GM19438 (cell line): ENCODE results near the gene TMEM271.

Source experiments
- ATAC-seq: cut with Tn5 transposase; IDR thresholded peaks from one replicate; pipeline ENCODE4 v1.9.1; 2021; ENCODE audit warnings: low read depth; ENCODE audit not compliant: unreplicated experiment

TMEM271 gene

DNA sequence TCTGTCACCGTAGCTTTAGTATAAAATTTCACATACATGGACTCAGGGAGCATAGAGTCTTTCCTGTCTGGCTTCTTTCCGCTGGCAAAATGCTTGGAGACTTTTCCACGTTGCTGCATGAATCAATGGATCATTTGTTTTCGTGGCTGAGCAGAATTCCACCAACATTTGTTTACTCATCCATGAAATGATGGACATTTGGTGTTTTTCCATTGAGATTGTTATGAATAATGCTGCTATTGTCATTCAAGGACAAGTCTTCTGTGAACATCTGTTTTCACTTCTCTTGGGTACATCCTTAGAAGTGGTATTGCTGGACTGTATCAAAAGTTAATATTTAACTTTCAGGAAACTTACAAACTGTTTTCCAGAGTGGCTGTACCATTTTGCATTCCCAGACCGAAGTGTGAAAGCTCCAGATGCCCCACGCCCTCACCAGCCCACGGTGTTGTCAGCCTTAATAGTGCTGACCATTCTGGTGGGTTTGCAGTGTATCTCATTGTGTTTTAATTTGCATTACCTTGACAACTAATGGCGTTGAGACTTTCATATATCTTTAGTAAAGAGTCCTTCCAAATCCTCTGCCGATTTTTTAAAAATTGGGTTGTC, 5.8 kb upstream of the TMEM271 start:
- ATAC-seq, result no peak

DNA sequence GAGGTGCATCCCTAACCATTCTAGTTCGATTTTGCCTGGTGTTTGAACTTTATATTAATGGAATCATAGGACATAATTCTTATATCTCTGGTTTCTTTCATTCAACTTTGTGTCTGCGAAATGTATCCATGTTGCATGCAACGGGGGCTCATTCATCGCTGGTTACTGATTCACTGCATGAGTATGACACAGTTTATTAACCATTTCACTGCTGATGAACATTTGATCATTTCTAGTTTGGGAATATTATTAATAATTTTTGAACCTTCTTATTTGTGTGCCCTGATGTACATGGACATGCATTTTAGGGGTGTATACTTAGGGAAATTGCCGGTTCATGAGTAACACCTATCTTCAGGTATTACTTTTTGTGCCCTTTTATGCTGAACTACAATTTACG, 5.1 kb upstream of the TMEM271 start:
- ATAC-seq, result no peak

DNA sequence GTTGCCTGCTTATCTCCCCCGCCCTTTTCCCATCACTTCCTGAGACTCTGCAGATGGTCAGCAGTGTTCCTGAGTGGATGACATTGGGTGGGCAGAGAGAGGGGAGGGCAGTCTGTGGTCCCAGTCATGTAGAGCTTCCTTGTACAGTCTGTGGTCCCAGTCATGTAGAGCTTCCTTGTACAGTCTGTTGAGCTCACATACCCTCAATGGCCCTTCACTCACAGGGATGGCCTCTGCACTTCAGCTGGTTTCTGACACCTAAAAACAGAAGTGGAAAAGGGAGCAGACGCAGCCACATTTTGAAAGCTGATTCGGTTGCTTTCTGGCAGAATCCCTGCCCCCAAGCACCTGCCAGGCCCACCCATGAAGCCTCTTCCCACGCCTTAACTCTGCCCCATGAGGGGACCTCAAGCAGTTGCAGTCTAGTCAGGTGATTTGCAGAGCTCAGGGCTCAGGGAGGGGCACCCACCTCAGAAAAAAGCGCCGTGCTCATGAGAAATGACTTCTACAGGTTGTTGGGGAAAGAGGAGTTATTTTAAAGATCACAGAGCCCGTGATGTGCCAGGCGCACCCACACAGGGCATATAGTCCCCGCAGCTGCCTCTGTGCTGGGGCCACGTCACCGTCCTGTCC, 3.6 kb upstream of the TMEM271 start:
- ATAC-seq, result no peak

DNA sequence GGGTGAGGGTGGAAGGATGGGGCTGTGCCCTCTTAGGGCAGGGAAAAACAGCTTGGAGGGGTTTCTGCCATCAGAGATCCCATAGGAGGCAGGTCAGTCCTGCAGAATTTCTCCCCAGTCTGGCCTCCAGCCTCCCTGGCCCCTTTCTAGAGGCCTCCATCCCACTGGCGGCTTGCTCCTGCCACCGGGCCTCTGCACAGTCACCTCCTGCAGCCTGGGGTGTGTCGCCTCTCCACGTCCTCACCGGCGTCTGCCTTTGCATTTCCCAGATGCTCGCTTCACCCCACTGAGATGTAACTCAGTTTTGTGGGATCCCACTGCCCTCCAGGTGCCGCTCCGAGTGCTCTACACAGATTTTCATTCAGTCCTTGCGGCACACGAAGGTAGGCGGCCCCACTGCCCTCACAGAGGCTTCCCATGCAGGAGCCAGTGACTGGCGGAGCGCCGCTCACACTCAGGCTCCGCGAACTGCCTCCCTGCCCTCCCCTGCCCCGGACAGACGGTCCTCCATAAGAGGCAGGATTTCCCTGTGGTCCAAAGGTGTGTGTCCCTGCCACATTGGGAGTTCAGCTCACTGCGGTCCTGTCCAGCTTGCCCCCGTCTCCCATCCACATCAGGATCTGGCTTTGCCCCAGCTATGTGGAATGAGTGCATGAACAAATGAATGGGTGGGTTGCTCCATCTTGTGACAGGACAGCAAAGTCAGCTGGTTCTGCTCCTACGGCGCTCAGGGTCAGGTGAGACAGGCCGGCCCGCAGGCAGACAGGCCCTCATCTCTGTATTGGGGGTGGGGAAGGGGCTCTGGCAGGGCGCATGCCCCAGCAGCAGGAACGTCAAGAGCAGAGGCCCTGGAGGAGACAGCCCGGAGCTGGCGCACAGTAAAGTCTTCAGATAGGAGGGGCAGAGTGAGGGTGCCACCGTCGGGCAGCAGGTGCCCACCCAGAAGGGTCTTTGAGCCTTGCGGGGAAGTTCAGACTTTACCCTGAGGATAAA, 2.7 kb upstream of the TMEM271 start:
- no peak for ATAC-seq

DNA sequence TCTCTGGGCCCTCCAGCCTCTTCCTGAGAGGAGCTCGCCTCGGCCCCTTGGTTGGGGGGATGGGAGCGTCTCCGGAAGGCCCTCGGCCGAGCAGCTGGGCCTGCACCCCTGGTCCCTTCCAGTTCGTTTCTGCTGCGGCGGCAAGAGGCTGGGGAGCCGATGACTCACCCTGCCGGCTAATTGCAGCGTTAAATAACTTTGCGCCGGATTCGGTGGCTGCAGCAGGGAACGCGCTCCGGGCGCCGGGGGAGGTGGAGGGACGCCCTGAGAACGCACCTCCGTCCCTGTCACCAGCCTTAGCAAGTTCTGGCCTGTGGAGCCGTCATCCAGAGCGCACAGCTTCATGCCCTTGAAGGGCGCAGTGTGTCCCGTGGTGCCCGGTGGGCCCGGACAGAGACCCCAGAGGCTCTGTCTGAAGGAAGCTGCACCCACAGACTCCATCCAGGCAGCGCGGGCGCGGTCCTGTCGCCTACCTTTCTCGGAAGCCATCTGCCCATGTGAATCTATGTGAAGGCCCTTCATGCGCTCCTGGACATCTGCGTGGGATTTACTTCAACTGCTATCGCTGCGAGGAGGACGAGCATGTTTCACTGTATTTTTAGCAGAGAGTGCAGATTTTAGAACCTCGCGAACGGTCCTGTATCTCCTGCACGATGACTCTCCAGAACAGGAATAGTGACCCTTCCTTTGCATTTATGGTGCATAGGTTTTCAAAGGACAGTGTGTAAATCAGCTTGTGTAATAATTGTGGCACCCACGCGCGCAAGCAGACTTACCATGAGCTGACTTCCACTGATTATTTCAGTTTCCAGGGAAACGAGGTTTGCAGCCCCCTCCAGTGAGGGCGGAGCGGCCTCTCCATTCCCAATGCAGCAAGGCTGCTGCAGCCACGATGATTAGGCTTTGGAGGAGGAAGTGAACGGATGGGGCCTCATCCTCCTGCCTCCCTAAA, 1.7 kb upstream of the TMEM271 start:
- no peak for ATAC-seq

DNA sequence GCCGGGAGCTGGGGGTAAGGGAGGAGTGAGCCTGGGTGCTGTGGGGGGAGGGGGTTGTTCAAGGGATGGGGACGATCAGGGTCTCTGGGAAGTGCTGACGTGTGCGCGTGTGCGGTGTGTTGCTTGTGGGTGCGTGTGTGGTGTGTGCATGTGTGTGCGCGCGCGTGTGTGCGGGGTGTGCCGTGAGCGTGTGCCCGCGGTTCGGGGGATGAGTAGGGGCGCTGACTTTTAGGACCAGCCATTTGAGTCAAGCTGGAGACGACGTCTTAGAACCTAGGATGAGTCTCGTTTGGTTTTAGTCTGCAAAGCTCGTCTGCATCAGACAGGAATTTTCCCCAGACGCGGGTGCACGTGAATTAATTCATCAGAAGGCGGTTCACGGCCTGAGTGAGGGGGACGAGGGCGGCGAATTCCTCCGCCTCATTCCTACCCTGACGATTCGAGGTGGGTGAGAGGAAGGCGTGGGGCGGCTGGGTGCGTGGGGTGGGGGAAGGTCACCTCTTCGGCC, 950 bp upstream of the TMEM271 start:
- ATAC-seq, result no peak

DNA sequence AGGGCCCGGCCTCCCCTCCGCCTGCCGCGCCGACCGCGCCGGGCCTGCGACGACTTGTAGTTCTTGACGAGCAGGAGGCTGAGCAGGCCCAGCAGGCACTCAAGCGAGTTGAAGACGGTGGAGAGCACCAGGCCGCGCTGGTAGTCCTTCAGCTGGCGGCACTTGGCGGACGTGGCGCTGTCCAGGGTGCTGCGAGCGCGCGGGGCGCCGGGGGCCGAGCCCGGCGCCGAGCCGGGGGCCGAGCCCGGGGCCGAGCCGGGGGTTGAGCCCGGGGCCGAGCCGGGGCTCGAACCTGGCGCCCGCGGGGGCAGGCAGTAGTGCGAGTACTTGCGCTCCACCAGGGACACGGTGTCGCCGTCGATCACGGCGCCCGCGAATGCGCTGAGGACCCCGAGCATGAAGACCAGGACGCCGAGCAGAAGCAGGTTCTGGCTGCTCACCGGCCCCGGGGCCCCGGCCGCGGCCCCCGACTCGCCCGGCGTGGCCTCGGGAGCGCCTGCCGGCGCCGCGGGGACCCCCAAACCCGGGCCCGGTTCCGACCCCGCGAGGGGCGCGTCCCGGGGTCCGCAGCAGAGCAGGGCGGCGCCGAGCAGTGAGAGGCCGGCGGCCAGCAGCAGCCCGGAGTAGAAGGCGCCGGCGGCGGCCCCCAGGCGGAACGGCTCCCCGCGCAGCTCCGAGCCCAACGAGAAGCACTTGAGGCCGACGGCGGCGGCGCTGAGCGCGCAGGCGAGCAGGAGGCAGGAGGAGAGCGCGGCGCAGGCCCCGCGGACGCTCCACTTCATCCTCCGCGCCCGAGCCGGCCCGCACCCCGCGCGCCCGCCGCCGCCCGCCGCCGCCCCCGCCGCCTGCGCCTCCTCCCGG, 584 bp downstream of the TMEM271 start:
- ATAC-seq, result no peak

DNA sequence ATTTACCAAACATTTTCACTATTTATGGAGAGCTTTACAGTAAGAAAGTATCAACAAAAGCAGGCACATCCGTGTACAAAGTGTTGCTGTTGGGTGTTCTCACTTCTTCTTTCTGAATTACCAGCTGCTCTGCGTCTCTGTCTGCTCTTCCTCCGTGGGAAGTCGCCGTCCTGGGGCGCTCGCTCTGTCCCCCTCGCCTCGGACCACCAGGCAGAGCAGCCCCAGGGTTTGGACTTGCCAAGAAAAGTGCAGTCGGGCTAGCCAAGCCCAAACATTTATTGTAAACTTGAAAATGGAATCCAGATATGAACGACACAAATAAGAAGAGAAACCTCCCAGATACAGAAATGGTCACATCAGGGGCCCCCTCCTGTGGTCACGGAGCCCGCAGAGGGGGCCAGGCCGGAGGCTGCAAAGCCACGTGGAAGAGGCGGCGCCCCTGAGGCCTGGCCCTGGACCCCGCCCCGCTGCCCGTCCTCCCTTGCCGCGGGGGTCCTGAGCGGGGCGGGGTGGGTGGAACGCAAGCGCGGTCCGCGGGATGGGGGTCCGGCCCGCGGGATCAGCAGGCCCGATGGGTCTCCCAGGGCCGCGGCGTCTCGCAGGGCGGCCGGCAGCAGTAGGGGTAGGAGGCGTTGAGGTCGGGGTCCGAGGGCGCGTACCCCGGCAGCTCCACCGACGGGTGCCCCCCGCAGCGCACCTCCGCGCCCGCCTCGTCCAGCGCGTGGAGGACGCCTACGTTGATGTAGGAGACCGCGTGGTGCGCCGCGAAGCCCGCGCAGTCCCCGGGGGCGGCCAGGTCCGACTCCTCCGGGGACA, 1.5 kb downstream of the TMEM271 start:
- ATAC-seq, result no peak

DNA sequence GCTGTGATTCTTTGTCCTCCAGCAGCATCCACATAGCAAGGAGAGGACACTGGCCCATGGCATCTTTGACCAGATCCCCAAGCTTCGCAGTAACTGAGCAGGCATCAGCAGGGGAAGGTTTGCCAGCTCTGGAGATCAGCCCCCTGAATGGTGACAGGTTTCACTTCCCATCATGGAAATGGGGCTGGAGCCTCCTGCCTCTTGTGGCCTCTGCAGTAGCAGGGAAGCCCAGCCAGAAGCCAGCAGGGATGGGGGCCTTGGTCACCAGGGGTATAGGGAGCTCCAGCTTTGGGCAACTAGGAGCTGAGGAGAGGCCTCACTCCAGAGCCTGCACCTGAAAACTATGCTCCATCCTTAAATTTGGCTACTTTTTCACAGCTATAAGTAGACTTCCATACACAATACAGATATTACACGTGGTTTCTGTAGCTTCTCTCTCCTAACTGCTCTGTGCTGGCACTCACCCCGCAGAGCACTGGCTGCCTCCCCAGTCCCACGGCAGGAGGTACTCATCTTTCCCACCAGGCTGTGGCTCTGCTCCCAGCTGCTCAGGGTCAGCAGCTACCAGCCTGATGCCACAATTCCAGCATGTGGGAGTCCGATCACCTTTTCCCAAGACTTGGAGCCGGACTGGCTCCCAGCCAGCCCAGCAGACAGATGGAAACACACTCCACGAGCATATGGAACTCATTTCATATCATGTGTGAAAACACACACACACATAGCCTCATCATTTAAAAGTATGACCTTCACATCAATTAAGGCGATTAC, 2.8 kb downstream of the TMEM271 start:
- no peak for ATAC-seq

DNA sequence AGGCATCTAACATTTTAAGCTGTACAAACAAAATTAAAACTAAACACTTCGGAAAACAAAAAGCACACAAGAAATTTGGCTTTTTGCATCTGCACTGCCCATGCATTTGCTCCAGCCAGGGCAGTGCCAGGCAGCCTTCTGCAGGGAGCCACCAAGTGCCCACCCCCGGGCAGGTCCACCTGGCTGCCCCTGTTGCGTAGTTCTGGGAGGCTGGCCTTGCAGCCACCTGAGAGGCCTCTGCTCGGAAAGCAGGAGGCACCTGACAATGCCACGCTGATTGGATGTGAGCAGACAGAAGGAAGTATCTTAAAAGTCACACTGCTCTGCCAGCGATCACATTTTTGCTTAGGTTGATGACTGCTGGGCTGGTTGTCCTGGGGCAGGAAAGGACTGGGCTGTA, 3.5 kb downstream of the TMEM271 start:
- ATAC-seq, result no peak

DNA sequence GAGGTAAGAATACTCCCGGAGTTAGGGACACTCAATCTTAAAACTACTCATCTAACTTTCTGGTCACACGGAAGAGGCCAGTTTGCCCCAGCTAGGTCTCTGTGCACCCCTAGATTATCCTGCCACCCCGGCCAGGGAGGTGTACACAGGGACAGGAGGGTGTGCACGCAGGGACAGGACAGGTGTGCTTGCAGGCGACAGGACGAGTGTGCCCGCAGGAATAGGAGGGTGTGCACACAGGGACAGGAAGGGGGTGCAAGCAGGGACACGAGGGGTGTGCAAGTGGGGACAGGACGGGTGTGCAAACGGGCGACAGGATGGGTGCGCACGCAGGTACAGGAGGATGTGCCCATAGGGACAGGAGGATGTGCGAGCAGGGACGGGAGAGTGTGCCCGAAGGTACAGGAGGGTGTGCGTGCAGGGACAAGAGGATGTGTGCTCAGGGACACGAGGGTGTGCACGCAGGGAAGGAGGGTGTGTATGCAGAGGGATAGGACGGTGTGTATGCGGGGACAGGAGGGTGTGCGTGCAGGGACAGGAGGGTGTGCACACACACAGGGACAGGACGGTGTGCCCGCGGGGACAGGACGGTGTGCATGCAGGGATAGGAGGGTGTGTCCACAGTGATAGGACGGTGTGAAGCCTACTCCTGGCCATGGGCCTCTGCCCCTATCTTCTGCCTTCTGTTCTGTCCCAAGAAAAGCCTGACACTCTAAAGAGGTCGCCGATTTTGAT, 4.1 kb downstream of the TMEM271 start:
- no peak for ATAC-seq

DNA sequence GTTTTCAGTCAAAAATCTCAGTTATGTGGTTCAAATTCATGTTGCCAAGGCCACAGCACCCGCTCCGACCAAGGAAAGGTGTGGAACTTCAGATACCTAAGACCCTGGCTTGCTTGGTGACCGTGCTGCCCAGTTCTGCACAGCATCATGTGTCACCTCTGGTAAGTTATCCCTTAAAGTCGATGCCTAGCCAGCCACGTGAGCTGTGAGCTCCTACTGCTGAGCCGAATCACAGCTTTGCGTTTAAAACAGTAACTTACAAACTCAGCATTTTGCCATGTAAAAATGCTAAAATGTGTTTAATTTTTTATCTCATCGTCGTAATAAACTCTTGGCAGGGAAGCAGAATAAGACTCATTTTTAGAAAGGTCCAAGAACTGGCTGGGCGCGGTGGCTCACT, 5.3 kb downstream of the TMEM271 start:
- no peak for ATAC-seq

DNA sequence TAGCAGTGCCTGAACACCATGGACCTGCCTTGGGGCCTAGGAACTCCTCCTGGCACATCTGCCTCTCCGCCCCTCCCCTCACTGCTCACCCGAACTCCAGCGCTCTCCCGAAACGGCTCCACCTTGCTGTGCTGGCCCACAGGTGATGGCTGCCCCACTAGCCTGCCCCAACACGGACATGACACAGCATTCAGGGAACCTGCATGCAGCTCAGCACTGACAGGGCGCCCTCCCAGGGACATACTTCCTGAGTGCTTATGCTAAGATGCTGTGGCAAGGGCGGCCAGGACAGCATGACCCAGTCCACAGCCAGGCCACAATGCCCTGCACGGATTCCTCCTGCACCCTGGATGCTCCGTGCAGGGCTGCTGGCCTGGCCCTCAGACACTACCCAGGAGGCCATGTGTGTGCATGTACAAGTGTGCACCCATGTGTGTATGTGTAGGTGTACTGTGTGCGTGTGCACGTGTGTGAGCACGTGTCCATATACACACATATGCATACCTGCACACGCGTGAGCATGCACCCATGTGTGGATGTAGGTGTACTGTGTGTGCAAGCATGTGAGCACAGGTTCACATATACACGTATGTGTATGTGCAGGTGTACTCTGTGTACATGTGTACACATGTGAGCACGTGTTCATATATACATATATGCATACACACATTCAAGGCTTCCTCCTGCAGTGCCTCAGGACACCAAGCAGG, 6.0 kb downstream of the TMEM271 start:
- ATAC-seq, result no peak

DNA sequence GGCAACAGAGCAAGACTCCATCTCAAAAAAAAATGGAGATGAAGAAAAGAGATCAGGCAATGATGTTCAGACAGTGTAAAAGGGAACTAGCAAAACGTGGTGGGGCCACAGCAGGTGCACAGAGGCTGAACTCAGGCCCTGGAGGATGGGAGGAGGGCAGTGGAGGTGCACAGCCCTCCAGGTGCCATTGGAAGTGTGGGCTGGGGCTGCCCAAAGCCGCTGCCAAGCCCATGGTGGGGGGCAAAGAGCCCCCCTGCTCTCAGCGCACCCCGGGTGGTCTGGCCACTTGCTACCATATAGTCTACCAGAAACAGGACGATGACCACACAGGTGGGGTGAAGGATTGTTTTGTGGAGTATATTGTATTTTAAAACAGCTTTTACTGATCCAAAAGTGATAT, 7.1 kb downstream of the TMEM271 start:
- ATAC-seq, result no peak

DNA sequence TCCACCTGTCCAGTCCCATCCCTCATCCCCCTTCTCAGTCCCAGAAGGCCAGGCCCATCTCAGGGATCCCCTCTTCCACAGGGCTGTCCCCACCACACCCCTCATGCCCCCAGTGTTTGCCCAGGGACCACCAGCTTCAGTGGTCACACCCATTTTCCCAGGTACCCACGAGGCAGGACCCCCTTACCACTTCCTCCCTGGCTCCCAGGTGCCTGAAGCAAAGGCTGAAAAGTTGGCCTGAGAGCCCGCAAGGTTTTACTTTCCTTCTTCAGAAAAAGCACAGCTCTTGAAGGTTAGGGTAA, 7.8 kb downstream of the TMEM271 start:
- no peak for ATAC-seq

DNA sequence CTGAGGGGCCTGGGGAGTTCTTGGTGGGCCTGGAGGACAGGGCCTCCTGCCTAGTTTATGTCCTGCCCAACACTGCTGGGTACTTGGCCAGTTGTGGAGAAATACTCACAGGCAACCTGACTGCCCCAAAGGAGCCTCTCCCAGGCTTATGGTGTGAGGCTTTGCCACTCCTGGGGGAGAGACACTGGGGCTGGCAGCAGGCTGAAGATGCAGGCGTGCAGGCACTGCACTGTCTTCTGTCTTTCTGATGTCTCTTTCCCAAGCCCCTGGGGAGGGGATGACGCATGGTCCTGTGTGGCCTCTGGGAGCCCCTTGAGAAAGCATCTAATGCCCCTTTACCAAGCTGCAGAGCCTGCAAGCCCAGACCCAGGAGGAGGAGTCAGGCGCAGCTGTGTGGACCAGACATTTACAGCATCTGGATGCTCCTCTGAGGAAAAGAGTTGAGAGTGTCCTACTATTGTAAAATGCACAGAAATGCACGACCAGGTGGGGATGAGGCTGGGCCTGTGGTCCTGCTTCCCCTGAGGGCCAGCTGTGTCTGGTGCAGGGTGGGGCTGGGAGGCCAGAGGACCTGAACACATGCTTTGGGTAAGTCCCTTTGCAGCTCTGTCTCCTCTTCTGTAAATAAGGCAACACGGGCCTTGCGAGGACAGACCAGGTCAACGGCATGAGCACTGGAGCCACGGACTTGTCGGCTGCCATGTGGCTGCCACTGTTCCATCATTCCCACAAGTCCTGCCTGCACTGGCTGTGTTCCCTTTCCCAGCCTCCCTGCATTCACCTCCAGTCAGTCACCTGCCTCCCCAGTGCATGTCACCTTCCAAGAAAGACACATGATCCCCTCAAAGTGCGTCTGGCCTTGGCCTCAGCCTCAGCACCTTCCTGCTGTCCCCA, 8.4 kb downstream of the TMEM271 start:
- no peak for ATAC-seq
